ENCODE data around the gene CLDN5. TPM values are rescaled to one million over a fixed set of nuclear protein-coding genes. Genes with fewer than 3 reads are reported as not detected.

The CLDN5 gene
- total and polyA plus RNA-seq, 2 experiments from 2014 or later = 2.0 to 3.2 TPM

DNA sequence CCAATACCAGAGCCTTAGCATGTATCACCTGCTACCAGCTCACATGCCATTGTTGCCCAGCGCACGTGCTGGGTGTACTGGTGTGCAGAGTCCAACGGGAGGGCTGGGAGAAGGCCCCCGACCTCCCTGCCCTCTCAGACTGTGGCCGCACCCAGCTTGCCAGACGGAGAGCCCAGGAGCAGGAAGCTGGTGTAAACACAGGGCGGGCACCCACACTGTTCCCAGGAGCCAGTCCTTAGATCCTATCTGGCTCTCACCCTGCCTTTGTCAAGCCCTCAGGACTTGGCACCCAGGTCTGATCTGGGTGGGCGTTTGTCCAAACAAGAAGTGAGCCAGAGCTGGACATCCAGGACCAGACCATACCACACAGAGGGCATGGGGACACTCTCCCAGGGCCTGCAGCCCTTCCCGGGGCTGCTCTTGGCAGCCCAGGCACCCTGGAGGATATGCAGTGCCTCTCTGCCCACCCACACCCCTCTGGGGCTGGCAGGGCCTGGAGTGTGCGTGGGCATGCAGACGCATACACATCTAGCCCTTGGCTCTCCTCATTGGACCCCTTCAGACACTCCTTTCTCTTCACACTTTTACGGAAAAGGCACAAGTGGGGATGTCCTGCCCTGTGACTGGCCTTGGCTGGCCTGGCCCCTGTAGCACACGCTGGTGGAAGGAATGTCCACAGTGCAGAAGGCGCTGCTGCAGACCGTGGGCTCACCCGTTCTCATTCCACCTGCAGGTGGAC lies 19.9 kb upstream of the CLDN5 start:
- Histone ChIP-seq H3K4me1 (ENCODE audit: insufficient read depth) (no peaks in the 10 kb centered on the region), H3K4me3 (no peak overlapping the region), H4K20me1 (replicated peaks; ENCODE audit: insufficient read depth) (no peaks in the 10 kb centered on the region), H3K36me3 (ENCODE audit: insufficient read depth) (no peaks in the 10 kb centered on the region), H3F3A (replicated peaks; ENCODE audit: low read depth) (no peaks in the 10 kb centered on the region), H3K9me2 (ENCODE audit: insufficient read depth) (no peaks in the 10 kb centered on the region), H2AFZ (no peak overlapping the region), H3K27me3 (ENCODE audit: insufficient read depth) (no peaks in the 10 kb centered on the region), H3K4me2 (no peak overlapping the region), H3K79me2 (replicated peaks; ENCODE audit: insufficient read depth) (no peaks in the 10 kb centered on the region), H3K27ac (ENCODE audit: low read depth) (no peak overlapping the region)
- Mint-ChIP-seq H3K9me3 (no peaks in the 10 kb centered on the region; the same call in 2 of the 3 replicates), H3K4me1 (peaks cover 5% of the 10 kb centered on the region; the same call in 2 of the 3 replicates), H3K36me3 (ENCODE audit: low read depth) (no peaks in the 10 kb centered on the region), H3K27me3 (ENCODE audit: insufficient read depth, low read depth, poor library complexity) (peaks cover 11% of the 10 kb centered on the region), H3K27ac (no peak overlapping the region), H3K4me3 (no peak overlapping the region)
- DNase-seq (ENCODE audit: low spot score) (no peak), ATAC-seq (no peak)
- TF ChIP-seq CREB1 (CRISPR knock-in tag; IDR thresholded peaks at IDR 0.05; ENCODE audit: low read depth) = no peak
- no peak for TF ChIP-seq NANOG (IDR thresholded peaks at IDR 0.05; ENCODE audit: borderline replicate concordance)
- TF ChIP-seq ZNF331 (CRISPR knock-in tag; IDR thresholded peaks at IDR 0.05; ENCODE audit: low read depth) = no peak
- TF ChIP-seq, protein P1, sequence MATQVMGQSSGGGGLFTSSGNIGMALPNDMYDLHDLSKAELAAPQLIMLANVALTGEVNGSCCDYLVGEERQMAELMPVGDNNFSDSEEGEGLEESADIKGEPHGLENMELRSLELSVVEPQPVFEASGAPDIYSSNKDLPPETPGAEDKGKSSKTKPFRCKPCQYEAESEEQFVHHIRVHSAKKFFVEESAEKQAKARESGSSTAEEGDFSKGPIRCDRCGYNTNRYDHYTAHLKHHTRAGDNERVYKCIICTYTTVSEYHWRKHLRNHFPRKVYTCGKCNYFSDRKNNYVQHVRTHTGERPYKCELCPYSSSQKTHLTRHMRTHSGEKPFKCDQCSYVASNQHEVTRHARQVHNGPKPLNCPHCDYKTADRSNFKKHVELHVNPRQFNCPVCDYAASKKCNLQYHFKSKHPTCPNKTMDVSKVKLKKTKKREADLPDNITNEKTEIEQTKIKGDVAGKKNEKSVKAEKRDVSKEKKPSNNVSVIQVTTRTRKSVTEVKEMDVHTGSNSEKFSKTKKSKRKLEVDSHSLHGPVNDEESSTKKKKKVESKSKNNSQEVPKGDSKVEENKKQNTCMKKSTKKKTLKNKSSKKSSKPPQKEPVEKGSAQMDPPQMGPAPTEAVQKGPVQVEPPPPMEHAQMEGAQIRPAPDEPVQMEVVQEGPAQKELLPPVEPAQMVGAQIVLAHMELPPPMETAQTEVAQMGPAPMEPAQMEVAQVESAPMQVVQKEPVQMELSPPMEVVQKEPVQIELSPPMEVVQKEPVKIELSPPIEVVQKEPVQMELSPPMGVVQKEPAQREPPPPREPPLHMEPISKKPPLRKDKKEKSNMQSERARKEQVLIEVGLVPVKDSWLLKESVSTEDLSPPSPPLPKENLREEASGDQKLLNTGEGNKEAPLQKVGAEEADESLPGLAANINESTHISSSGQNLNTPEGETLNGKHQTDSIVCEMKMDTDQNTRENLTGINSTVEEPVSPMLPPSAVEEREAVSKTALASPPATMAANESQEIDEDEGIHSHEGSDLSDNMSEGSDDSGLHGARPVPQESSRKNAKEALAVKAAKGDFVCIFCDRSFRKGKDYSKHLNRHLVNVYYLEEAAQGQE (IDR thresholded peaks at IDR 0.05; ENCODE audit: unreplicated experiment) = no peak
- TF ChIP-seq ZNF114 (CRISPR knock-in tag; IDR thresholded peaks at IDR 0.05) = no peak

DNA sequence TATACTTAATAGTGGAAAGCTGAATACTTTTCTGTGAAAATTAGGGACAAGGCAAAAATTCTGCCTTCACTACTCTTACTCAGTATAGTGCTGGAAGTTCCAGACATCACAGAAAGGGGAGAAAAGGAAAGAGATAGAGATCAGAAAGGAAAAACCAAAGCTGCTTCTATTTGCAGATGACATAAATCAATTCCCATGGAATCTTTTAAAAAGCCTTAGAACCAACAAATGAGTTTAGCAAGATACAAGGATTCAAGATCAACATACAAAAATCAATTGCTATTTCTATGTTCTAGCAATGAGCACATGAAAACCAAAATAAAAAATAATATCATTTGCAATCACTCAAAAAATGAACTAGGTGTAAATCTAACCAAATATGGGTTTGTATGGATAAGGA lies 16.2 kb upstream of the CLDN5 start:
- Mint-ChIP-seq H3K9me3 (no peaks in the 10 kb centered on the region), H3K27ac (no peak overlapping the region), H3K4me3 (no peak overlapping the region), H3K4me1 (peaks cover under 1% of the 10 kb centered on the region; the same call in 1 of the 3 replicates), H3K27me3 (ENCODE audit: insufficient read depth, low read depth, poor library complexity) (peaks cover 3% of the 10 kb centered on the region), H3K36me3 (ENCODE audit: low read depth) (no peaks in the 10 kb centered on the region)
- DNase-seq (ENCODE audit: low spot score) = no peak
- H2AFZ ChIP-seq = no peak overlapping the region
- H3K79me2 ChIP-seq (replicated peaks; ENCODE audit: insufficient read depth) = no peaks in the 10 kb centered on the region
- no peaks in the 10 kb centered on the region for H3K27me3 ChIP-seq (ENCODE audit: insufficient read depth)
- H3K9me2 ChIP-seq (ENCODE audit: insufficient read depth) = no peaks in the 10 kb centered on the region
- H3K4me3 ChIP-seq = no peak overlapping the region
- no peaks in the 10 kb centered on the region; the same call in 1 of the 2 replicates for H4K20me1 ChIP-seq (replicated peaks; ENCODE audit: insufficient read depth)
- no peaks in the 10 kb centered on the region for H3F3A ChIP-seq (replicated peaks; ENCODE audit: low read depth)
- no peak overlapping the region for H3K4me2 ChIP-seq
- H3K36me3 ChIP-seq (ENCODE audit: insufficient read depth) = no peaks in the 10 kb centered on the region
- ATAC-seq = no peak
- peaks cover 5% of the 10 kb centered on the region; the same call in 1 of the 2 replicates for H3K4me1 ChIP-seq (ENCODE audit: insufficient read depth)
- no peak overlapping the region for H3K27ac ChIP-seq (ENCODE audit: low read depth)
- no peak for TF ChIP-seq JUNB (IDR thresholded peaks at IDR 0.05; ENCODE audit: unreplicated experiment)
- no peak for TF ChIP-seq NANOG (IDR thresholded peaks at IDR 0.05; ENCODE audit: borderline replicate concordance)
- TF ChIP-seq EZH2phosphoT487 (IDR thresholded peaks at IDR 0.05; ENCODE audit: unreplicated experiment) = no peak
- no peak for TF ChIP-seq ZNF114 (CRISPR knock-in tag; IDR thresholded peaks at IDR 0.05)
- TF ChIP-seq, protein P2, sequence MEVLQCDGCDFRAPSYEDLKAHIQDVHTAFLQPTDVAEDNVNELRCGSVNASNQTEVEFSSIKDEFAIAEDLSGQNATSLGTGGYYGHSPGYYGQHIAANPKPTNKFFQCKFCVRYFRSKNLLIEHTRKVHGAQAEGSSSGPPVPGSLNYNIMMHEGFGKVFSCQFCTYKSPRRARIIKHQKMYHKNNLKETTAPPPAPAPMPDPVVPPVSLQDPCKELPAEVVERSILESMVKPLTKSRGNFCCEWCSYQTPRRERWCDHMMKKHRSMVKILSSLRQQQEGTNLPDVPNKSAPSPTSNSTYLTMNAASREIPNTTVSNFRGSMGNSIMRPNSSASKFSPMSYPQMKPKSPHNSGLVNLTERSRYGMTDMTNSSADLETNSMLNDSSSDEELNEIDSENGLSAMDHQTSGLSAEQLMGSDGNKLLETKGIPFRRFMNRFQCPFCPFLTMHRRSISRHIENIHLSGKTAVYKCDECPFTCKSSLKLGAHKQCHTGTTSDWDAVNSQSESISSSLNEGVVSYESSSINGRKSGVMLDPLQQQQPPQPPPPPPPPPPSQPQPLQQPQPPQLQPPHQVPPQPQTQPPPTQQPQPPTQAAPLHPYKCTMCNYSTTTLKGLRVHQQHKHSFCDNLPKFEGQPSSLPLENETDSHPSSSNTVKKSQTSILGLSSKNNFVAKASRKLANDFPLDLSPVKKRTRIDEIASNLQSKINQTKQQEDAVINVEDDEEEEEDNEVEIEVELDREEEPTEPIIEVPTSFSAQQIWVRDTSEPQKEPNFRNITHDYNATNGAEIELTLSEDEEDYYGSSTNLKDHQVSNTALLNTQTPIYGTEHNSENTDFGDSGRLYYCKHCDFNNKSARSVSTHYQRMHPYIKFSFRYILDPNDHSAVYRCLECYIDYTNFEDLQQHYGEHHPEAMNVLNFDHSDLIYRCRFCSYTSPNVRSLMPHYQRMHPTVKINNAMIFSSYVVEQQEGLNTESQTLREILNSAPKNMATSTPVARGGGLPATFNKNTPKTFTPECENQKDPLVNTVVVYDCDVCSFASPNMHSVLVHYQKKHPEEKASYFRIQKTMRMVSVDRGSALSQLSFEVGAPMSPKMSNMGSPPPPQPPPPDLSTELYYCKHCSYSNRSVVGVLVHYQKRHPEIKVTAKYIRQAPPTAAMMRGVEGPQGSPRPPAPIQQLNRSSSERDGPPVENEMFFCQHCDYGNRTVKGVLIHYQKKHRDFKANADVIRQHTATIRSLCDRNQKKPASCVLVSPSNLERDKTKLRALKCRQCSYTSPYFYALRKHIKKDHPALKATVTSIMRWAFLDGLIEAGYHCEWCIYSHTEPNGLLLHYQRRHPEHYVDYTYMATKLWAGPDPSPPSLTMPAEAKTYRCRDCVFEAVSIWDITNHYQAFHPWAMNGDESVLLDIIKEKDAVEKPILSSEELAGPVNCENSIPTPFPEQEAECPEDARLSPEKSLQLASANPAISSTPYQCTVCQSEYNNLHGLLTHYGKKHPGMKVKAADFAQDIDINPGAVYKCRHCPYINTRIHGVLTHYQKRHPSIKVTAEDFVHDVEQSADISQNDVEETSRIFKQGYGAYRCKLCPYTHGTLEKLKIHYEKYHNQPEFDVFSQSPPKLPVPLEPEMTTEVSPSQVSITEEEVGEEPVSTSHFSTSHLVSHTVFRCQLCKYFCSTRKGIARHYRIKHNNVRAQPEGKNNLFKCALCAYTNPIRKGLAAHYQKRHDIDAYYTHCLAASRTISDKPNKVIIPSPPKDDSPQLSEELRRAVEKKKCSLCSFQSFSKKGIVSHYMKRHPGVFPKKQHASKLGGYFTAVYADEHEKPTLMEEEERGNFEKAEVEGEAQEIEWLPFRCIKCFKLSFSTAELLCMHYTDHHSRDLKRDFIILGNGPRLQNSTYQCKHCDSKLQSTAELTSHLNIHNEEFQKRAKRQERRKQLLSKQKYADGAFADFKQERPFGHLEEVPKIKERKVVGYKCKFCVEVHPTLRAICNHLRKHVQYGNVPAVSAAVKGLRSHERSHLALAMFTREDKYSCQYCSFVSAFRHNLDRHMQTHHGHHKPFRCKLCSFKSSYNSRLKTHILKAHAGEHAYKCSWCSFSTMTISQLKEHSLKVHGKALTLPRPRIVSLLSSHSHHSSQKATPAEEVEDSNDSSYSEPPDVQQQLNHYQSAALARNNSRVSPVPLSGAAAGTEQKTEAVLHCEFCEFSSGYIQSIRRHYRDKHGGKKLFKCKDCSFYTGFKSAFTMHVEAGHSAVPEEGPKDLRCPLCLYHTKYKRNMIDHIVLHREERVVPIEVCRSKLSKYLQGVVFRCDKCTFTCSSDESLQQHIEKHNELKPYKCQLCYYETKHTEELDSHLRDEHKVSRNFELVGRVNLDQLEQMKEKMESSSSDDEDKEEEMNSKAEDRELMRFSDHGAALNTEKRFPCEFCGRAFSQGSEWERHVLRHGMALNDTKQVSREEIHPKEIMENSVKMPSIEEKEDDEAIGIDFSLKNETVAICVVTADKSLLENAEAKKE (CRISPR knock-in tag; IDR thresholded peaks at IDR 0.05) = no peak
- TF ChIP-seq POLR2AphosphoS5 (IDR thresholded peaks at IDR 0.05; ENCODE audit: low read depth) = no peak
- TF ChIP-seq, protein P3, sequence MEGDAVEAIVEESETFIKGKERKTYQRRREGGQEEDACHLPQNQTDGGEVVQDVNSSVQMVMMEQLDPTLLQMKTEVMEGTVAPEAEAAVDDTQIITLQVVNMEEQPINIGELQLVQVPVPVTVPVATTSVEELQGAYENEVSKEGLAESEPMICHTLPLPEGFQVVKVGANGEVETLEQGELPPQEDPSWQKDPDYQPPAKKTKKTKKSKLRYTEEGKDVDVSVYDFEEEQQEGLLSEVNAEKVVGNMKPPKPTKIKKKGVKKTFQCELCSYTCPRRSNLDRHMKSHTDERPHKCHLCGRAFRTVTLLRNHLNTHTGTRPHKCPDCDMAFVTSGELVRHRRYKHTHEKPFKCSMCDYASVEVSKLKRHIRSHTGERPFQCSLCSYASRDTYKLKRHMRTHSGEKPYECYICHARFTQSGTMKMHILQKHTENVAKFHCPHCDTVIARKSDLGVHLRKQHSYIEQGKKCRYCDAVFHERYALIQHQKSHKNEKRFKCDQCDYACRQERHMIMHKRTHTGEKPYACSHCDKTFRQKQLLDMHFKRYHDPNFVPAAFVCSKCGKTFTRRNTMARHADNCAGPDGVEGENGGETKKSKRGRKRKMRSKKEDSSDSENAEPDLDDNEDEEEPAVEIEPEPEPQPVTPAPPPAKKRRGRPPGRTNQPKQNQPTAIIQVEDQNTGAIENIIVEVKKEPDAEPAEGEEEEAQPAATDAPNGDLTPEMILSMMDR (conservative IDR thresholded peaks at IDR 0.05; ENCODE audit: low read depth in 2 of 2) = no peak
